K562 (cell line): Measurements from ENCODE around the gene MADD. TPM values are rescaled to one million over a fixed set of nuclear protein-coding genes. Genes with fewer than 3 reads are reported as not detected.
A peak's percentile ranks its signal among the peaks of the same experiment; 100 is the strongest.

Experiments
- BRD9 ChIP-seq: fragments of 450-650 bp; IDR thresholded peaks from 2 replicates; pipeline ENCODE4 v1.6.1; 2018; ENCODE audit warnings: low read depth; ENCODE audit not compliant: partially characterized antibody
- CBFA2T3 ChIP-seq: fragments of 450-650 bp; IDR thresholded peaks from 2 replicates; pipeline ENCODE4 v1.6.1; 2017
- CBX3 ChIP-seq, 2 experiments: IDR thresholded peaks; 1 replicate in 1 of 2; 2 replicates in 1 of 2; pipeline ENCODE4 v1.6.1; 2012; ENCODE audit warnings: inconsistent platforms in 2 of 2, low read length in 2 of 2, borderline replicate concordance in 1 of 2, control low read depth in 1 of 2
- CREBBP ChIP-seq: IDR thresholded peaks from one replicate; pipeline ENCODE4 v1.6.1; 2012; ENCODE audit warnings: low read depth, mild to moderate bottlenecking, control low read depth, inconsistent platforms, low read length
- POLR2AphosphoS2 ChIP-seq: IDR thresholded peaks from 2 replicates; pipeline ENCODE4 v1.6.1; 2012; ENCODE audit warnings: low read length, improper control_type of control experiment
- PRMT5 ChIP-seq: sonication (generic); formaldehyde crosslinking; IDR thresholded peaks from 2 replicates; pipeline ENCODE4 v1.5.0; 2020; ENCODE audit warnings: missing genetic modification reagents
- polyA plus RNA-seq, 8 experiments: library from polyadenylated mRNA; depleted of rRNA in 4 of 8; stranded (reverse) in 5 of 8; unstranded in 3 of 8; fragments of >200 nt; fragmentation: Nextera tagmentation in 2 of 8; fragmentation: Illumina TruSeq in 1 of 8; extraction: Ambion mirVana in 2 of 8; extraction: Trizol in 1 of 8; gene quantifications; 2 replicates each; pipeline versions ENCODE4 v1.2.1 to v1.2.3, GENCODE V29; 2011 to 2014; ENCODE audit warnings: inconsistent platforms in 1 of 8, missing spikeins in 1 of 8
- total RNA-seq, 7 experiments: library from RNA; depleted of rRNA in 6 of 7; stranded (reverse); fragments of >200 nt in 6 of 7; fragmentation: Illumina TruSeq in 2 of 7; extraction: Trizol in 2 of 7; gene quantifications; 2 replicates each; pipeline versions ENCODE4 v1.2.1 to v1.2.3, GENCODE V29; 2011 to 2021; ENCODE audit warnings: low replicate concordance in 1 of 7
- TF ChIP-seq, protein P1 (sequence below), 2 experiments: fragments of 450-650 bp; IDR thresholded peaks; 2 replicates each; pipeline ENCODE4 v1.6.1; 2018; ENCODE audit warnings: mild to moderate bottlenecking in 2 of 2, low read depth in 1 of 2; ENCODE audit not compliant: partially characterized antibody in 2 of 2
- TF ChIP-seq, protein P2 (sequence below), 2 experiments: fragments of 450-650 bp; IDR thresholded peaks; 2 replicates each; pipeline ENCODE4 v1.6.1; 2016; ENCODE audit warnings: mild to moderate bottlenecking in 2 of 2, borderline replicate concordance in 1 of 2, low read depth in 1 of 2, moderate library complexity in 1 of 2
- TF ChIP-seq, protein P3 (sequence below), 3 experiments: fragments of 200-800 bp in 1 of 3; fragments of 250-450 bp in 1 of 3; fragments of 450-650 bp in 1 of 3; sonication (Bioruptor Pico) in 1 of 3; sonication (Bioruptor generic) in 1 of 3; formaldehyde crosslinking in 1 of 3; IDR thresholded peaks; 2 replicates each; pipeline versions ENCODE4 v1.6.1 to v1.8.0; 2016 to 2022; ENCODE audit warnings: mild to moderate bottlenecking in 2 of 3, missing genetic modification characterization in 2 of 3, missing compliant biosample characterization in 1 of 3, moderate library complexity in 1 of 3

MADD gene
- total and polyA plus RNA-seq, 9 of the 15 experiments (the other 6 are each of a cell fraction or from before 2014, with no cell fraction given): 0.68 to 57.6 (median 33.6) TPM

DNA sequence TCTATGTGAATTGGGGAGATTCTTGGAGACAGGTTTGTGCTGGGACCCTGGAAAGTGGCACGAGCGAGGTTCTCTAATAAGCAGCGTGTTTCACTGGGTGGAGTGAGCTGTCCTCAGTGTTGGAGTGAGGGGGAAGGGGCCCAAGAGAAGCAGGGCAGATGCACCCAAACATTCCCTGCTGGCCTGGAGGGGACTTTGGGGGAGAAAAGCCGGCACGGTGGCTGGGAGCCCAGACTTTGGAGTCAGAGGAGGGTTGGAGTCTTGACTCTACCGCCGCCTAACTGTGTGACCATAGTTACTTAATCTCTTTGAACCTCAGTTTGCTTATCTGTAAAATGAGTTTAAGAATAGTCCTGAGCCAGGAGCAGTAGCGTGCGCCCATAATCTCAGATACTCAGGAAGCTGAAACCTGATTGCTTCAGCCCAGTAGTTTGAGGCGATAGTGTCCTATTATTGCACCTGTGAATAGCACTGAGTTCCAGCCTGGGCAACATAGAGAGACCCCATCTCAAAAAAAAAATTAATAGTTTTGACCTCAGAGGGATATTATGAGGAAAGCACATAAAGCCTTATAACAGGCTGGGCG is 11.5 kb upstream of the MADD start (continued):
- TF ChIP-seq, protein P1, sequence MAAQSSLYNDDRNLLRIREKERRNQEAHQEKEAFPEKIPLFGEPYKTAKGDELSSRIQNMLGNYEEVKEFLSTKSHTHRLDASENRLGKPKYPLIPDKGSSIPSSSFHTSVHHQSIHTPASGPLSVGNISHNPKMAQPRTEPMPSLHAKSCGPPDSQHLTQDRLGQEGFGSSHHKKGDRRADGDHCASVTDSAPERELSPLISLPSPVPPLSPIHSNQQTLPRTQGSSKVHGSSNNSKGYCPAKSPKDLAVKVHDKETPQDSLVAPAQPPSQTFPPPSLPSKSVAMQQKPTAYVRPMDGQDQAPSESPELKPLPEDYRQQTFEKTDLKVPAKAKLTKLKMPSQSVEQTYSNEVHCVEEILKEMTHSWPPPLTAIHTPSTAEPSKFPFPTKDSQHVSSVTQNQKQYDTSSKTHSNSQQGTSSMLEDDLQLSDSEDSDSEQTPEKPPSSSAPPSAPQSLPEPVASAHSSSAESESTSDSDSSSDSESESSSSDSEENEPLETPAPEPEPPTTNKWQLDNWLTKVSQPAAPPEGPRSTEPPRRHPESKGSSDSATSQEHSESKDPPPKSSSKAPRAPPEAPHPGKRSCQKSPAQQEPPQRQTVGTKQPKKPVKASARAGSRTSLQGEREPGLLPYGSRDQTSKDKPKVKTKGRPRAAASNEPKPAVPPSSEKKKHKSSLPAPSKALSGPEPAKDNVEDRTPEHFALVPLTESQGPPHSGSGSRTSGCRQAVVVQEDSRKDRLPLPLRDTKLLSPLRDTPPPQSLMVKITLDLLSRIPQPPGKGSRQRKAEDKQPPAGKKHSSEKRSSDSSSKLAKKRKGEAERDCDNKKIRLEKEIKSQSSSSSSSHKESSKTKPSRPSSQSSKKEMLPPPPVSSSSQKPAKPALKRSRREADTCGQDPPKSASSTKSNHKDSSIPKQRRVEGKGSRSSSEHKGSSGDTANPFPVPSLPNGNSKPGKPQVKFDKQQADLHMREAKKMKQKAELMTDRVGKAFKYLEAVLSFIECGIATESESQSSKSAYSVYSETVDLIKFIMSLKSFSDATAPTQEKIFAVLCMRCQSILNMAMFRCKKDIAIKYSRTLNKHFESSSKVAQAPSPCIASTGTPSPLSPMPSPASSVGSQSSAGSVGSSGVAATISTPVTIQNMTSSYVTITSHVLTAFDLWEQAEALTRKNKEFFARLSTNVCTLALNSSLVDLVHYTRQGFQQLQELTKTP (IDR thresholded peaks at IDR 0.05; ENCODE audit: low read depth in 1 of 2, partially characterized antibody in 2 of 2): no peak
- TF ChIP-seq PRMT5 (CRISPR knock-in tag) (no peak), CBFA2T3 (0 out of 2 replicates have a peak, but pooled peaks have one; percentile 40), BRD9 (no peak), CBX3 (IDR thresholded peaks at IDR 0.05; ENCODE audit: borderline replicate concordance in 1 of 2, low read length in 2 of 2) (no peak), CREBBP (no peak), POLR2AphosphoS2 (no peak)
- TF ChIP-seq, protein P2, sequence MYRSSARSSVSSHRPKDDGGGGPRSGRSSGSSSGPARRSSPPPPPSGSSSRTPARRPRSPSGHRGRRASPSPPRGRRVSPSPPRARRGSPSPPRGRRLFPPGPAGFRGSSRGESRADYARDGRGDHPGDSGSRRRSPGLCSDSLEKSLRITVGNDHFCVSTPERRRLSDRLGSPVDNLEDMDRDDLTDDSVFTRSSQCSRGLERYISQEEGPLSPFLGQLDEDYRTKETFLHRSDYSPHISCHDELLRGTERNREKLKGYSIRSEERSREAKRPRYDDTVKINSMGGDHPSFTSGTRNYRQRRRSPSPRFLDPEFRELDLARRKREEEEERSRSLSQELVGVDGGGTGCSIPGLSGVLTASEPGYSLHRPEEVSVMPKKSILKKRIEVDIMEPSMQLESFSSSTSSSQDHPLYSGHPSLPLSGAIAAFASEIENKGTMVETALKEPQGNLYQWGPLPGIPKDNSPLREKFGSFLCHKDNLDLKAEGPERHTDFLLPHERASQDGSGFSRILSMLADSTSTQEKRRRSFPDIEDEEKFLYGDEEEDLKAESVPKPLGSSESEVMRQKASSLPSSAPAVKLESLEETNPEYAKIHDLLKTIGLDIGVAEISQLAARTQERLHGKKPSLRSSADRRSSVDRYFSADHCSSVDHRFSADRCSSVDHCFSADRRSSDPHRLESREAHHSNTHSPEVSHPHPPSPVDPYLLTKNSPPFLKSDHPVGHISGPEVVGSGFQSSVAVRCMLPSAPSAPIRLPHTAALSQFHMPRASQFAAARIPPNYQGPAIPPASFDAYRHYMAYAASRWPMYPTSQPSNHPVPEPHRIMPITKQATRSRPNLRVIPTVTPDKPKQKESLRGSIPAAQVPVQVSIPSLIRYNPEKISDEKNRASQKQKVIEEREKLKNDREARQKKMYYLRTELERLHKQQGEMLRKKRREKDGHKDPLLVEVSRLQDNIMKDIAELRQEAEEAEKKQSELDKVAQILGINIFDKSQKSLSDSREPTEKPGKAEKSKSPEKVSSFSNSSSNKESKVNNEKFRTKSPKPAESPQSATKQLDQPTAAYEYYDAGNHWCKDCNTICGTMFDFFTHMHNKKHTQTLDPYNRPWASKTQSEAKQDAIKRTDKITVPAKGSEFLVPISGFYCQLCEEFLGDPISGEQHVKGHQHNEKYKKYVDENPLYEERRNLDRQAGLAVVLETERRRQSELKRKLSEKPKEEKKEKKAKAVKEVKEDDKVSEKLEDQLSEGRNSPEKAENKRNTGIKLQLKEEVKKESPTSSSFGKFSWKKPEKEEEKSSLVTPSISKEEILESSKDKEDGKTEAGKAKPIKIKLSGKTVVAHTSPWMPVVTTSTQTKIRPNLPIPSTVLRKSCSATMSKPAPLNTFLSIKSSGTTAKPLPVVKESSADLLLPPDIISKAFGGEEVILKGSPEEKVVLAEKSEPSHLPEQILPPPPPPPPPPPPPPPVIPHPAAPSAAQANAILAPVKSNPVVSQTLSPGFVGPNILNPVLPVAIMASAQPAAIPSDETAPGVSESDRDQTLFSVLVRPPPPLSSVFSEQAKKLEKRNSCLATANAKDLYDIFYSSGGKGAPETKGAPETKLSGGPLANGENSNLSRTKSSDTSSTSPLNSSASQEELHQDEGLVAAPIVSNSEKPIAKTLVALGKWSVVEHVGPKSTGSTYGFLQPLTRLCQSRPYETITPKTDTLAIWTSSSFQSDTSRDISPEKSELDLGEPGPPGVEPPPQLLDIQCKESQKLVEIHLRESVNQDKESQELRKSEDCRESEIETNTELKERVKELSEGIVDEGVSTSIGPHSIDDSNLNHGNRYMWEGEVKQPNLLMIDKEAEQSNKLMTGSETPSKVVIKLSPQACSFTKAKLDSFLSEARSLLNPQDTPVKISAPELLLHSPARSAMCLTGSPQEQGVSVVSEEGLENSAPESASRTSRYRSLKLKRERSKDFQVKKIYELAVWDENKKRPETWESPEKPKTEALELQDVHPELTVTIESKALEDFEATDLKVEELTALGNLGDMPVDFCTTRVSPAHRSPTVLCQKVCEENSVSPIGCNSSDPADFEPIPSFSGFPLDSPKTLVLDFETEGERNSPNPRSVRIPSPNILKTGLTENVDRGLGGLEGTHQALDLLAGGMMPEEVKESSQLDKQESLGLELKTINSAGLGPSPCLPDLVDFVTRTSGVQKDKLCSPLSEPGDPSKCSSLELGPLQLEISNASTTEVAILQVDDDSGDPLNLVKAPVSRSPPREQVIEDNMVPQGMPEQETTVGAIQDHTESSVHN (IDR thresholded peaks at IDR 0.05; ENCODE audit: borderline replicate concordance in 1 of 2, low read depth in 1 of 2): no peak
- TF ChIP-seq, protein P3, sequence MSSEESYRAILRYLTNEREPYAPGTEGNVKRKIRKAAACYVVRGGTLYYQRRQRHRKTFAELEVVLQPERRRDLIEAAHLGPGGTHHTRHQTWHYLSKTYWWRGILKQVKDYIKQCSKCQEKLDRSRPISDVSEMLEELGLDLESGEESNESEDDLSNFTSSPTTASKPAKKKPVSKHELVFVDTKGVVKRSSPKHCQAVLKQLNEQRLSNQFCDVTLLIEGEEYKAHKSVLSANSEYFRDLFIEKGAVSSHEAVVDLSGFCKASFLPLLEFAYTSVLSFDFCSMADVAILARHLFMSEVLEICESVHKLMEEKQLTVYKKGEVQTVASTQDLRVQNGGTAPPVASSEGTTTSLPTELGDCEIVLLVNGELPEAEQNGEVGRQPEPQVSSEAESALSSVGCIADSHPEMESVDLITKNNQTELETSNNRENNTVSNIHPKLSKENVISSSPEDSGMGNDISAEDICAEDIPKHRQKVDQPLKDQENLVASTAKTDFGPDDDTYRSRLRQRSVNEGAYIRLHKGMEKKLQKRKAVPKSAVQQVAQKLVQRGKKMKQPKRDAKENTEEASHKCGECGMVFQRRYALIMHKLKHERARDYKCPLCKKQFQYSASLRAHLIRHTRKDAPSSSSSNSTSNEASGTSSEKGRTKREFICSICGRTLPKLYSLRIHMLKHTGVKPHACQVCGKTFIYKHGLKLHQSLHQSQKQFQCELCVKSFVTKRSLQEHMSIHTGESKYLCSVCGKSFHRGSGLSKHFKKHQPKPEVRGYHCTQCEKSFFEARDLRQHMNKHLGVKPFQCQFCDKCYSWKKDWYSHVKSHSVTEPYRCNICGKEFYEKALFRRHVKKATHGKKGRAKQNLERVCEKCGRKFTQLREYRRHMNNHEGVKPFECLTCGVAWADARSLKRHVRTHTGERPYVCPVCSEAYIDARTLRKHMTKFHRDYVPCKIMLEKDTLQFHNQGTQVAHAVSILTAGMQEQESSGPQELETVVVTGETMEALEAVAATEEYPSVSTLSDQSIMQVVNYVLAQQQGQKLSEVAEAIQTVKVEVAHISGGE (CRISPR knock-in tag; IDR thresholded peaks at IDR 0.05): no peak
